ENCODE results near the gene PAX7.

- TF ChIP-seq POLR2A (IDR thresholded peaks at IDR 0.05; ENCODE audit: low read length): no peak
- no peak for TF ChIP-seq CTCF (IDR thresholded peaks at IDR 0.05)
- no peak for TF ChIP-seq MAX (IDR thresholded peaks at IDR 0.05)
- TF ChIP-seq CBX8 (IDR thresholded peaks at IDR 0.05): no peak
- no peak for TF ChIP-seq REST (IDR thresholded peaks at IDR 0.05)
- TF ChIP-seq EP300 (IDR thresholded peaks at IDR 0.05): no peak
- no peak for TF ChIP-seq GATA3 (IDR thresholded peaks at IDR 0.05; ENCODE audit: borderline replicate concordance)
- TF ChIP-seq SREBF2 (IDR thresholded peaks at IDR 0.05): no peak
- no peak for TF ChIP-seq MYC (IDR thresholded peaks at IDR 0.05; ENCODE audit: borderline replicate concordance, low read length)
- no peak for TF ChIP-seq HOXA7 (CRISPR knock-in tag; IDR thresholded peaks at IDR 0.05)
These were observed 66.9 kb downstream of the PAX7 start for GRCh38 chr1:18697541-18697940.
